Coronary artery (tissue), 2 donors: Measurements from ENCODE around the gene PCSK4.
A peak's percentile ranks its signal among the peaks of the same experiment; 100 is the strongest.
"Not testable (repeated sequence)": the region's sequence is repeated elsewhere in the genome, so short reads cannot be mapped to it uniquely, and the experiment has no call there.

Experiments
- DNase-seq: peaks from one replicate; pipeline ENCODE4 v3.0.0-alpha.2; 2017; ENCODE audit warnings: low spot score
- H3K27ac ChIP-seq, 2 donors: fragments of 200-600 bp; sonication (generic); one replicate each; pipeline ENCODE4 v1.5.1; 2016 to 2019
- H3K4me3 ChIP-seq: fragments of 200-600 bp; sonication (generic); 2 replicates; pipeline ENCODE4 v1.5.1; 2016; ENCODE audit warnings: mild to moderate bottlenecking, moderate library complexity
- CTCF ChIP-seq: fragments of 200-600 bp; sonication (generic); IDR thresholded peaks from one replicate; pipeline ENCODE4 v1.5.1; 2019; ENCODE audit warnings: antibody characterized with exemption

PCSK4 gene

DNA sequence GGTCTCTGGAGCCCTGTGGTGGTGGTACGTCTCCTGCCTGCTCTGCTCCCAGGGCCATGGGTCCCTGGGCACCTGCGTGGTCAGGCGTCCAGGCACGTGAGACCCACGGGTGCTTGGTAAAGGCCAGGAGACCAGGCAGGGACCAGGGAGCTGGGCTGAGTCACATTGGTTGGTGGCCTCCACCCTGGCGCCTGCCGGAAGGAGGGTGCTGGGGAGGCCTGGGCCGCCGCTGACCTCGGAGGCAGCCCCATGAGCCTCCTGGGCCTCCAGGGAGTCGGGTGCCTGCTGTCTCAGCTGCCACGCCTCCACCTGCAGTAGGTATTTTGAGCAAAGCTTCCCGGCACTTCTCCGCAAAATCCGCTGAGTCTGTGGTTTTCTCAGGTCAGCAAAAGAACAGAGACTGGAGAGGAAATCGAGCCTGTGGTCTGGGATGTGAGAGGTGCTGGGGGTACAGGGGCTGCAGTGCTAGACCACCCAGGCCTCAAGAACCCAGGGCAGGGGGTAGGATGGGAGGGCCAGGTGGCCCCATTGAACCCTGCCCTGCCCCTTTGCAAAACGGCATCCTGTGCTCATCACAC is 30.1 kb upstream of the PCSK4 start:
- Histone ChIP-seq H3K27ac (no peak overlapping the region), H3K4me3 (no peak overlapping the region)
- TF ChIP-seq CTCF: no peak
- no peak for DNase-seq

GRCh38 chr19:1519802-1520201 is 29.7 kb upstream of the PCSK4 start:
- DNase-seq, H3K27ac ChIP-seq, H3K4me3 ChIP-seq: not testable (repeated sequence)

DNA sequence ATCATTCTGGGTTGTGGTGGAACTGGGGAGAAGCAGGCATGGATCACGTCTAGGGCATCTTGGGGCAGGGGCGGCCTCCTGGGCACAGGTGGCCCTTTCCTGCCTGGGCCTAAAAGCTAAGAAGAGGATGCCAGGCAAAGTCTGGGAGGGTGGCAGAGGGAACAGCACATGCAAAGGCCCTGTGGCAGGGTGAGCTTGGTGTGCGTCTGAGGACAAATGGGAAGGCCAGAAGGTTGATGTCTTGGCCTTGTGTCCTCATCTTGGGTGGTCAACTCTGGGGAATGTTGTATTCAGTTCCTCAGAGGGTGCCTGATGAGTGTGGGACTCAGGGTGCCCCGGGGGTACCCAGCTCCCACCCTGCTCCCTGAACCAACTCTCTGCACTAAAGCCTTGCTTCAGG is 28.3 kb upstream of the PCSK4 start:
- Histone ChIP-seq H3K4me3 (no peak overlapping the region), H3K27ac (no peak overlapping the region)
- TF ChIP-seq CTCF: no peak
- DNase-seq: no peak

DNA sequence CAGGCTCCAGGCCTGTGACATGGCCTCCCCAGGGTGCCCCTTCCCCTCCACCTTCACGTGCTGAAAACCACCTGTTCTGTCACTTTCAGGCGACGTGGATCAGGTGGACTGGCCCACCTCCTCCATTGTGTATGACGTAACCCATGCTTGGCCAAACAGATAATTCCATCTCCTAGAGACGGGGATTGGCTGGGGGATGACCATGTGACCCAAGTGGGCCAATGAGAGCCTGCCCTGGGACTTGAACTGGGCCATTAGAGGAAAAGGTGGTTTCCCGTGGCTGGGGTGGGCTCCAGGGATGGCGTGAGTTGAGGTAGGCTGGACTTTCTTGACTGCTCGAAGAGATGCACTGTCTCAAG is 26.2 kb upstream of the PCSK4 start:
- Histone ChIP-seq H3K4me3 (no peak overlapping the region), H3K27ac (no peak overlapping the region)
- no peak for TF ChIP-seq CTCF
- DNase-seq: no peak

GRCh38 chr19:1514986-1515721 is 25.0 kb upstream of the PCSK4 start:
- Histone ChIP-seq H3K4me3 (no peak overlapping the region), H3K27ac (no peak overlapping the region)
- TF ChIP-seq CTCF: no peak
- no peak for DNase-seq

DNA sequence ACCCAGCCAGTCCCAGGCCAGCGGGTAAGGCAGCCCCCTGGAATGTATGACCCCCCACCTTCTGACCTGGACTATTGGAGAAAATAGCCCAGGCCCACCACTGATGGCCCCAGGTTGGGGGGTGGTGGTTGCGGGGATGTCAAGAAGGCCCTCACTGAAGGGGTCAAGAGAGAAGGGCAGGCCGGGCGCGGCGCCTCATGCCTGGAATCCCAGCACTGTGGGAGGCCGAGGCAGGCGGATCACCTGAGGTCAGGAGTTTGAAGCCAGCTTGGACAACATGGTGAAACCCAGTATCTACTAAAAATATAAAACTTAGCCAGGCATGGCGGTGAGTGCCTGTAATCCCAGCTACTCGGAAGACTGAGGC is 24.1 kb upstream of the PCSK4 start:
- no peak for TF ChIP-seq CTCF
- Histone ChIP-seq H3K27ac (peak overlapping the region in 1 of 2 donors; percentile 86), H3K4me3 (no peak overlapping the region)
- DNase-seq: no peak

DNA sequence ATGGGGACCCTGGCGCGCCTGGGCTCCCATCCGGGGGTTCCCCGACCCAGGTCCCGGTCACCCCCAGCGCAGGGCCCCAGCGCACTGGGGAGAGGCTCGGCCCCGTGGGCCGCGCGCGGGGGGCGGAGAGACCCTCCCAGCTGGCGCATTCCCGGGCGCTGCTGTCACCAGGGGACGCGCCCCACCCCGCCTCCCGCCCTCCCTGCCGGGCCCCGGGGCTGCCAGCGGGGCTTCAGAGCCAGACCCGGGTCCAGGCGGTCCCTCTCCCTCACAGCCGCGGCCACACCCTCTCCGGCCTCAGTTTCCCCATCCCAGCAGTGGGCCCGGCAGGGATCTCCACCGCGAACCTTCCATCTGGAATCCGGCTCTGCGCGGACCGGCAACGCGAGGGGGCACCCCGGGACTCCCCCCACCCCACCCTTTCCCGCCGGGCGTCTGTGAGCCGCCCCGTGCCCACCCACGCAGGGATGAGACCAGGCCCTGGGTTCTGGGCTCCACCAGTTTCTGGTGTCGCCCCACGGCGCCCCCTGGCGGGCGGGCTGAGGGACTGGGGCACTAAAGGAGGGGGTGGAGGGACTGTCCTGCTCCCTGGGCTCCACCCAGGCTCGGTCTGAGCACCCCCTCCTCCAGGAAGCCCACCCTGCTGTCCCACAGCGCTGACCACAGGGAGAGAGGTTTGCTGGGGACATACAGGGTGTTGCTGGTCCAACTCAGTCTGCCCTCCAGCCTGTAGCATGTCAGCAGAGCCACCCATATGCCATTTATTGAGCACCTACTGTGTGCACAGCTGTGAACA is 23.5 kb upstream of the PCSK4 start:
- H3K4me3 ChIP-seq: peak overlapping the region; percentile 81
- H3K27ac ChIP-seq: peak overlapping the region; percentile 30 to 86
- DNase-seq: no peak

More for the DNA sequence above, 23.5 kb upstream of the PCSK4 start:
- peak; percentile 44 for TF ChIP-seq CTCF
